ENCODE measurements around the gene ACTL7B. TPM values are rescaled to one million over a fixed set of nuclear protein-coding genes. Genes with fewer than 3 reads are reported as not detected.

ACTL7B gene
- total and polyA plus RNA-seq, 8 donors = 0.07 TPM; not detected in 7

- no peak for DNase-seq
- no peak for TF ChIP-seq CTCF (IDR thresholded peaks at IDR 0.05)
- H3K4me1 ChIP-seq = no peaks in the 10 kb centered on the region
- no peaks in the 10 kb centered on the region for H3K27me3 ChIP-seq
- intact Hi-C loops (cut with DNase I) = no loop called here
- no peak for ATAC-seq
- no peak overlapping the region for H3K4me3 ChIP-seq
- peaks cover 0 to 100% of the 10 kb centered on the region in 2 donors for H3K36me3 ChIP-seq
- no peak overlapping the region for H3K27ac ChIP-seq
- H3K9me3 ChIP-seq = no peaks in the 10 kb centered on the region
These were observed 20.6 kb upstream of the ACTL7B start for GRCh38 chr9:108876425-108876824.

GRCh38 chr9:108874058-108874788 lies 18.4 kb upstream of the ACTL7B start:
- intact Hi-C loops (cut with DNase I) = no loop called here
- Histone ChIP-seq H3K4me3 (no peak overlapping the region), H3K27me3 (no peaks in the 10 kb centered on the region), H3K36me3 (peaks cover 0 to 96% of the 10 kb centered on the region in 2 donors), H3K9me3 (no peaks in the 10 kb centered on the region), H3K4me1 (no peaks in the 10 kb centered on the region), H3K27ac (no peak overlapping the region)
- TF ChIP-seq CTCF (IDR thresholded peaks at IDR 0.05) = no peak
- ATAC-seq (no peak), DNase-seq (no peak)

GRCh38 chr9:108869092-108869725 lies 13.4 kb upstream of the ACTL7B start:
- intact Hi-C loops (cut with DNase I) = no loop called here
- no peaks in the 10 kb centered on the region for H3K4me1 ChIP-seq

GRCh38 chr9:108867829-108868228 lies 12.0 kb upstream of the ACTL7B start:
- Histone ChIP-seq H3K4me1 (no peaks in the 10 kb centered on the region), H3K36me3 (peaks cover 0 to 38% of the 10 kb centered on the region in 2 donors), H3K4me3 (no peak overlapping the region), H3K9me3 (no peaks in the 10 kb centered on the region), H3K27me3 (no peaks in the 10 kb centered on the region), H3K27ac (no peak overlapping the region)
- TF ChIP-seq CTCF (IDR thresholded peaks at IDR 0.05) = no peak
- DNase-seq (no peak), ATAC-seq (no peak)
- intact Hi-C loops (cut with DNase I) = no loop called here

More at GRCh38 chr9:108869092-108869725, 13.4 kb upstream of the ACTL7B start:
- Histone ChIP-seq H3K27ac (no peak overlapping the region), H3K9me3 (no peaks in the 10 kb centered on the region), H3K36me3 (peaks cover 0 to 52% of the 10 kb centered on the region in 2 donors), H3K27me3 (no peaks in the 10 kb centered on the region), H3K4me3 (no peak overlapping the region)
- TF ChIP-seq CTCF (IDR thresholded peaks at IDR 0.05) = no peak
- ATAC-seq (peak; percentile 75), DNase-seq (no peak)

- Histone ChIP-seq H3K9me3 (no peaks in the 10 kb centered on the region), H3K36me3 (peaks cover 0 to 31% of the 10 kb centered on the region in 2 donors), H3K27me3 (no peaks in the 10 kb centered on the region), H3K27ac (no peak overlapping the region), H3K4me1 (no peaks in the 10 kb centered on the region), H3K4me3 (no peak overlapping the region)
- ATAC-seq (no peak), DNase-seq (no peak)
- no peak for TF ChIP-seq CTCF (IDR thresholded peaks at IDR 0.05)
- intact Hi-C loops (cut with DNase I) = no loop called here
These were observed 11.3 kb upstream of the ACTL7B start for GRCh38 chr9:108867116-108867515.

All from left lung (tissue), 10 donors.